SJSA1 (cell line): ENCODE results near the gene ATXN7L2. TPM values are rescaled to one million over a fixed set of nuclear protein-coding genes. Genes with fewer than 3 reads are reported as not detected.

Experiments
- DNase-seq, 2 experiments: peaks; one replicate each; pipeline ENCODE4 v3.0.0-alpha.2; 2015 to 2020; ENCODE audit warnings: low spot score in 2 of 2, low read depth in 1 of 2
- H3K27ac ChIP-seq: fragments of 250-450 bp; sonication (Bioruptor Pico); 2 replicates; pipeline ENCODE4 v1.5.1; 2020; ENCODE audit warnings: mild to moderate bottlenecking, moderate library complexity
- H3K27me3 ChIP-seq: fragments of 250-450 bp; sonication (Bioruptor Pico); replicated peaks from 2 replicates; pipeline ENCODE4 v1.5.1; 2020; ENCODE audit warnings: mild to moderate bottlenecking, moderate library complexity
- H3K36me3 ChIP-seq: fragments of 250-450 bp; sonication (Bioruptor Pico); 2 replicates; pipeline ENCODE4 v1.5.1; 2020; ENCODE audit warnings: mild to moderate bottlenecking
- H3K4me1 ChIP-seq: fragments of 250-450 bp; sonication (Bioruptor Pico); replicated peaks from 2 replicates; pipeline ENCODE4 v1.6.1; 2021; ENCODE audit warnings: mild to moderate bottlenecking
- H3K4me3 ChIP-seq: fragments of 250-450 bp; sonication (Bioruptor Pico); 2 replicates; pipeline ENCODE4 v1.5.1; 2020; ENCODE audit warnings: mild to moderate bottlenecking
- H3K9me3 ChIP-seq: fragments of 250-450 bp; sonication (Bioruptor Pico); replicated peaks from 2 replicates; pipeline ENCODE4 v1.5.1; 2020; ENCODE audit warnings: mild to moderate bottlenecking
- total RNA-seq: library from RNA; depleted of rRNA; stranded (reverse); fragments of >200 nt; shearing (Covaris generic); gene quantifications from 2 replicates; pipeline ENCODE4 v1.2.3, GENCODE V29; 2014

ATXN7L2 gene
- total RNA-seq, 1 experiment from 2014 or later, result 5.7 TPM

GRCh38 chr1:109482242-109482641 is 1.5 kb upstream of the ATXN7L2 start:
- no peak for DNase-seq
- Histone ChIP-seq H3K27me3 (peaks cover 21% of the 10 kb centered on the region), H3K9me3 (no peaks in the 10 kb centered on the region), H3K36me3 (peaks cover 12% of the 10 kb centered on the region), H3K27ac (no peak overlapping the region), H3K4me3 (no peak overlapping the region), H3K4me1 (peaks cover 17% of the 10 kb centered on the region)

GRCh38 chr1:109482791-109483671 is 674 bp upstream of the ATXN7L2 start:
- Histone ChIP-seq H3K4me1 (peaks cover 17% of the 10 kb centered on the region), H3K4me3 (peak overlapping the region; percentile 90), H3K36me3 (peaks cover 20% of the 10 kb centered on the region), H3K9me3 (no peaks in the 10 kb centered on the region), H3K27ac (no peak overlapping the region), H3K27me3 (peaks cover 14% of the 10 kb centered on the region)
- DNase-seq, result no peak

- peaks cover 17% of the 10 kb centered on the region for H3K4me1 ChIP-seq
- H3K27ac ChIP-seq, result no peak overlapping the region
- H3K4me3 ChIP-seq, result peak overlapping the region; percentile 90
- peak in 1 of 2 experiments; percentile 14 for DNase-seq
- H3K27me3 ChIP-seq, result peaks cover 7% of the 10 kb centered on the region
- H3K9me3 ChIP-seq, result no peaks in the 10 kb centered on the region
- peaks cover 29% of the 10 kb centered on the region for H3K36me3 ChIP-seq
Observed at GRCh38 chr1:109484519-109484975, 842 bp downstream of the ATXN7L2 start.

GRCh38 chr1:109485001-109485400 is 1.3 kb downstream of the ATXN7L2 start:
- Histone ChIP-seq H3K4me1 (peaks cover 17% of the 10 kb centered on the region), H3K27ac (no peak overlapping the region)
- no peak for DNase-seq

GRCh38 chr1:109487261-109487660 is 3.6 kb downstream of the ATXN7L2 start:
- peaks cover 2% of the 10 kb centered on the region for H3K27me3 ChIP-seq
- no peak overlapping the region for H3K27ac ChIP-seq
- H3K4me1 ChIP-seq, result peaks cover 17% of the 10 kb centered on the region
- H3K9me3 ChIP-seq, result no peaks in the 10 kb centered on the region; the same call in 1 of the 2 replicates
- peaks cover 54% of the 10 kb centered on the region for H3K36me3 ChIP-seq
- DNase-seq, result no peak
- H3K4me3 ChIP-seq, result no peak overlapping the region

More at GRCh38 chr1:109485001-109485400, 1.3 kb downstream of the ATXN7L2 start:
- no peaks in the 10 kb centered on the region for H3K9me3 ChIP-seq
- H3K4me3 ChIP-seq, result peak overlapping the region; percentile 90
- peaks cover 33% of the 10 kb centered on the region for H3K36me3 ChIP-seq
- H3K27me3 ChIP-seq, result peaks cover 7% of the 10 kb centered on the region

GRCh38 chr1:109488201-109488600 is 4.5 kb downstream of the ATXN7L2 start:
- no peak overlapping the region for H3K4me3 ChIP-seq
- no peaks in the 10 kb centered on the region; the same call in 1 of the 2 replicates for H3K9me3 ChIP-seq
- H3K36me3 ChIP-seq, result peaks cover 54% of the 10 kb centered on the region
- H3K27me3 ChIP-seq, result no peaks in the 10 kb centered on the region
- DNase-seq, result no peak
- no peak overlapping the region for H3K27ac ChIP-seq
- peaks cover 14% of the 10 kb centered on the region for H3K4me1 ChIP-seq

GRCh38 chr1:109488696-109489095 is 5.0 kb downstream of the ATXN7L2 start:
- H3K9me3 ChIP-seq, result no peaks in the 10 kb centered on the region; the same call in 1 of the 2 replicates
- H3K27me3 ChIP-seq, result no peaks in the 10 kb centered on the region
- H3K27ac ChIP-seq, result no peak overlapping the region
- peaks cover 54% of the 10 kb centered on the region for H3K36me3 ChIP-seq
- no peak for DNase-seq
- peaks cover 16% of the 10 kb centered on the region for H3K4me1 ChIP-seq
- H3K4me3 ChIP-seq, result no peak overlapping the region

GRCh38 chr1:109490029-109490933 is 6.6 kb downstream of the ATXN7L2 start:
- Histone ChIP-seq H3K4me1 (peaks cover 7% of the 10 kb centered on the region), H3K4me3 (no peak overlapping the region), H3K27ac (no peak overlapping the region), H3K27me3 (no peaks in the 10 kb centered on the region), H3K9me3 (no peaks in the 10 kb centered on the region; the same call in 1 of the 2 replicates), H3K36me3 (peaks cover 51% of the 10 kb centered on the region)
- DNase-seq, result peak; percentile 55 to 71

GRCh38 chr1:109490934-109491302 is 7.2 kb downstream of the ATXN7L2 start:
- H3K4me3 ChIP-seq, result no peak overlapping the region
- peaks cover 53% of the 10 kb centered on the region for H3K36me3 ChIP-seq
- H3K4me1 ChIP-seq, result peaks cover 5% of the 10 kb centered on the region
- no peaks in the 10 kb centered on the region; the same call in 1 of the 2 replicates for H3K9me3 ChIP-seq
- no peak for DNase-seq
- H3K27me3 ChIP-seq, result no peaks in the 10 kb centered on the region
- no peak overlapping the region for H3K27ac ChIP-seq

- no peak overlapping the region for H3K4me3 ChIP-seq
- H3K27me3 ChIP-seq, result no peaks in the 10 kb centered on the region
- no peak overlapping the region for H3K27ac ChIP-seq
- H3K36me3 ChIP-seq, result peaks cover 53% of the 10 kb centered on the region
- H3K4me1 ChIP-seq, result peaks cover 5% of the 10 kb centered on the region
- H3K9me3 ChIP-seq, result no peaks in the 10 kb centered on the region; the same call in 1 of the 2 replicates
- DNase-seq, result no peak
Observed at GRCh38 chr1:109491372-109491771, 7.7 kb downstream of the ATXN7L2 start.

GRCh38 chr1:109492779-109493178 is 9.1 kb downstream of the ATXN7L2 start:
- Histone ChIP-seq H3K27ac (no peak overlapping the region), H3K36me3 (peaks cover 48% of the 10 kb centered on the region), H3K27me3 (no peaks in the 10 kb centered on the region), H3K4me3 (no peak overlapping the region), H3K4me1 (peaks cover 5% of the 10 kb centered on the region), H3K9me3 (no peaks in the 10 kb centered on the region; the same call in 1 of the 2 replicates)
- no peak for DNase-seq

- H3K9me3 ChIP-seq, result no peaks in the 10 kb centered on the region; the same call in 1 of the 2 replicates
- H3K27me3 ChIP-seq, result no peaks in the 10 kb centered on the region
- DNase-seq, result no peak
- H3K36me3 ChIP-seq, result peaks cover 48% of the 10 kb centered on the region
- no peak overlapping the region for H3K4me3 ChIP-seq
- no peak overlapping the region for H3K27ac ChIP-seq
- H3K4me1 ChIP-seq, result peaks cover 5% of the 10 kb centered on the region
Observed at GRCh38 chr1:109493227-109493626, 9.5 kb downstream of the ATXN7L2 start.

GRCh38 chr1:109493805-109494539 is 10.3 kb downstream of the ATXN7L2 start, which contains the start of gene CYB561D1:
CYB561D1 (plus strand) TSS chr1:109494094; CDS start chr1:109494140, 46 bp downstream.
- Histone ChIP-seq H3K36me3 (peaks cover 47% of the 10 kb centered on the region), H3K27ac (peak within 1 kb of the TSS; percentile 30; the same call in 1 of the 2 replicates), H3K4me3 (peak within 1 kb of the TSS; percentile 94), H3K4me1 (peaks cover 5% of the 10 kb centered on the region), H3K9me3 (no peaks in the 10 kb centered on the region; the same call in 1 of the 2 replicates), H3K27me3 (no peaks in the 10 kb centered on the region)
- DNase-seq, result peak; percentile 88 to 95
